Measurements from ENCODE around the gene CD55.
"Not testable (repeated sequence)": the region's sequence is repeated elsewhere in the genome, so short reads cannot be mapped to it uniquely, and the experiment has no call there.

CD55 gene

GRCh38 chr1:207306023-207306422 is 15.5 kb upstream of the CD55 start:
- peak; percentile 50 for DNase-seq

- peak; percentile 50 for DNase-seq
These were observed 14.9 kb upstream of the CD55 start for GRCh38 chr1:207306603-207307002.

DNA sequence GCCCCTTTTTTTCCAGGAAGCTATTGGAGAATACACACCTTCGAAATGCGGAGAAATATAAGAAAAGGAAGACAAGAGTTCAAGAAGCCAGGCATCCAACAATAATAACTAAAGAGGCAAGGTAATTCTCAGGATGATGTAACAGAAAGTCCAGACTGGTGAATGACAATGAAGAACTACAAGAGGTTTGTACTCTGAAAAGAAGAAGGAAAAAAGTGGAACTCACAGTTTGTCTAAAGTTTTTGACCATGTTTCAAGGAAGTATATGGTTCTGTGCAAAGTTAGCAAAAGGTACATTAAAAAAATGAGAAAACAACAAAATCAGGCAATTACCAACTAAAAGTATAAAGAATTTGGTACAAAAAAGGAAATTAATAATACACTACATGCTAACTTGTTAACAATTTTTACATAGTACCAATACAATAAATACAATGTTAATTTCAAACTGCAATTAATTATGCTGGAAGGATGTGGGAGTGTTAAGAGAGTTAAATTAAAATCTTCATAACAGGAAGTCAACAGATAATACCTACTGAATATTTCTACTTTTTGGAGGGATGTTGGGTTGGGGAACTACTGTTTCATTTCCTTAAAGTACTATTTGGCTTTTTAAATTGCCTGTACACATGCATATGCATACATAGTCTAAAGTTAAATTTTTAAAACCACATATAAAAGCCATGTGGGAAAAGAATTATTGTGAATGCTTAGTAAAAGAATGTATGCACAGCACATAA is 12.9 kb upstream of the CD55 start:
- DNase-seq = peak; percentile 84

DNA sequence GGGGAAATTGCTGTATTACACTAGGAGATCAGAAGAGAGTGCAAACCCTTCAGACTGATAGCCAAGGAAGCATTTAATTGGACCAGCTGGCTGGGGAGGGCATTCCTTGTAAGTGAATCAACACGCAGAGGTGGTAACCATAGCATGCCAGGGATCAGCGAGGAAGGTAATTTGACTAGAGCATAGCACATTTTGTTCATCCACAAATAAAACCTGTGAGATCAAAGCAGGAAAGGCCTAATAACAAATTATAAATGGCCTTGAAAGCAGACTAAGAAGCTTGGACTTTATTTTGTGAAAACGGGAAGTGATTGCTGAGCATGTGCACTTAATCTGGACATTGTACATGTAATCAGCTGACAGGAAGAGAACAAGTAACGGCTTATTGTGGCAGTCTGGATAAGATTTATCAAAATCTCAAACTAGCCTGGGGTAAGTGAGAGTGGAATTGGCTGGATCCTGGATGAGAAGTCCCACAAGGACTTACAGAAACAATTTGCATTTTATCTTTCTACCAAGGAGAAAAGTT is 11.7 kb upstream of the CD55 start:
- DNase-seq = peak; percentile 96

GRCh38 chr1:207311888-207312603 is 9.4 kb upstream of the CD55 start:
- DNase-seq = no peak

- no peak for DNase-seq
These were observed 8.9 kb upstream of the CD55 start for GRCh38 chr1:207312604-207312920.

DNA sequence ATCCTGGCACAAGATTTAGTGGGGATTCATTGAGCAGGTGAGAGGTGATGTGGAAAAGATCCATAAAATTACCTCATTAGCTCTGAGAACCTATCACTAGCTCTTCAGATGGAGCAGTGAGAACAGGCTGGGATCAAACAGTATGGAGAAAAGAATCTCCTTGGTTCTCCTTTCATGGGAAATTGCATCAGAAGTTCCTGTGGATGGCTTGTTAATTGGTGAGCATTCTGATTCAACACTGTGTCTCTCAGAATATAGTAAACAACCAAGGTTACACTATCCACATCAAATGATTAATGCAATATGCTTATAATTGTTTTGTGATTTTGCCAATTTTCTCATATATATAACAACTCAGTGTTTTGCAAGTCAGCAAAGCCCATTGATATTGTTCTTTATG is 8.3 kb upstream of the CD55 start:
- DNase-seq = peak; percentile 37

DNA sequence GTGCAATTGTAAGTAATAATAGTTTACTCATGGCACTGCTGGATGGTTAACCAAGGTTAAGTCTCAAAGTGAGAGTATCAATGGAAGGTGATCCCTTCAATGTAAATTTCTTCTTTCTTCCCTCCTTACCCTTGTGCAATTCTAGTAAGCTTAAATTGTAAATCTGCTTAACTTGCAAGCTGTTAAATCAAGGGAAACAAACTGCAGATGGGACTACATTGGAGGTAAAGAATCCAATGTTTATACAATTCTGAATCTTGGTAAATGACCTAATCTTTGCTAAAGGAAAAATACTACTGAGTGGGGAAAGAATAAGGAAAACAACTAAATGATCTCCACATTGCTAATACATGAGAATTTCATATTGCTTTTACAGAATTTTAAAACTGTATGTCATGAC is 6.7 kb upstream of the CD55 start:
- no peak for DNase-seq

- no peak for DNase-seq
These were observed 6.0 kb upstream of the CD55 start for GRCh38 chr1:207315435-207315834.

GRCh38 chr1:207316141-207316540 is 5.3 kb upstream of the CD55 start:
- peak; percentile 59 for DNase-seq

DNA sequence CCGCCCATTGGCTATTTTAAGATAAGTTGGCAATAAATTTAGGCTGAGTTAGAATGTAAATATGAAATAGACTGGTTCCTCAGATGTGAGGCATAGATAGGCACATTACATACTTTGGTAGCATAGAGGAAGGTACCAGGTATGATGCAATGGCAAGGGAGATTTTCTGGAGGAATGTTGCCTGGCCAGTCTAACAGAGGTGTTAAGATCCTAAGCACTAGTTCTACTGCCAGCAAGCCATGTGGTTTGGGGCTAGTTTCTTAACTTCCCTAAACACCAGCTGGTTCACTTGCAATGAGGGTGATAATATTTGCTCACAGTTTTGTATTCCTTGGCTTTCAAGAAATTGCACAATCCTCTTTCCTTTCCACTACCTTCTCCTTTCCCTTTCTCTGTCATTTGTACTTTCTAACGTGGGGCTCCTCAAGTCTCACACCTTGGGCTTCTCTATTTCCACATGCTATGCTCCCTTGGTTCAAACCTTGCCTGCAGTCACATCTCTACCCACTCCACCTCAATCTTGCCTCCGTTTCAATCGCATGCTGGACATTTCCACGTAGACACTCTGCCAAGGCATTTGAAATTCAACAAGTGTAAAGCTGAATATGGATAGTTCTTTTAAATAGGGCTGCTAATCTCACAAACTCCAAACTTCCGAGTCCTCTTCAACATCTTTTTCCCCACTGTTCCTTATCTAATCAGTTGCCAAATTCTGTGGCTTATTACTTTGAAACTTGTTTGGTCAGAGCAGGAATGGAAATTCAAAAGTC is 4.7 kb upstream of the CD55 start:
- peak; percentile 96 for DNase-seq

DNA sequence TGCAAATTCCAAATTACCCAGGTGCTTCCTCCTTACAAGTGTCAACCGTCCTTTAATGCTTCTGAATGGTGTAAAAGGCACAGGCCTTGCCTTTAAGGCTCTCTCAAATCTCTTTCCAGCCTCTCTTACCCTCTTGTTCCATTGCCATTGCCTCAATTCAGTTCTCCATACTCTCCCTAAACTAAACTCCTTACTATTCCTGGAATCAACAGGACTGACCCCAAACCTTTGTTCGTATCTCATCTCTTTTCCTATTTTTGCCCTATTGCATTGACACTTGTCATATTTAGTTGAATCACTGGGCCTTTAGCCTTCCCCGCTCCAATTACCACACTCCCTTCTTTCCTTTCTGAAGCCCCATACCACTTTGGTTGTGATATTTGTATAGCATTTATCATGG is 3.9 kb upstream of the CD55 start:
- DNase-seq = peak; percentile 77

GRCh38 chr1:207318072-207318619 is 3.3 kb upstream of the CD55 start:
- peak; percentile 83 for DNase-seq

GRCh38 chr1:207319199-207319598 is 2.3 kb upstream of the CD55 start:
- DNase-seq = no peak

DNA sequence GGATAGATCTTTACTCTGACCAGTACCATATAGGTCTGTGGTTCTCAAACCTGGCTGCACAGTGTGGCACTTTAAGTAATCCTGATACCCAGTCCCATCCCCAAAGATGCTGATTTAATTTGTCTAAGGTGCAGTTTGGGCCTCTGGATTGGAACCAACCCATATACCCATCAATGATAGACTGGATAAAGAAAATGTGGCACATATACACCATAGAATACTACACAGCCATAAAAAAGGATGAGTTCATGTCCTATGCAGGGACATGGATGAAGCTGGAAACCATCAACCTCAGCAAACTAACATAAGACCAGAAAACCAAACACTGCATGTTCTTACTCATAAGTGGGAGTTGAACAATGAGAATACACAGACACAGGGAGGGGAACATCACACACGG is 1.4 kb upstream of the CD55 start:
- DNase-seq = not testable (repeated sequence)

DNA sequence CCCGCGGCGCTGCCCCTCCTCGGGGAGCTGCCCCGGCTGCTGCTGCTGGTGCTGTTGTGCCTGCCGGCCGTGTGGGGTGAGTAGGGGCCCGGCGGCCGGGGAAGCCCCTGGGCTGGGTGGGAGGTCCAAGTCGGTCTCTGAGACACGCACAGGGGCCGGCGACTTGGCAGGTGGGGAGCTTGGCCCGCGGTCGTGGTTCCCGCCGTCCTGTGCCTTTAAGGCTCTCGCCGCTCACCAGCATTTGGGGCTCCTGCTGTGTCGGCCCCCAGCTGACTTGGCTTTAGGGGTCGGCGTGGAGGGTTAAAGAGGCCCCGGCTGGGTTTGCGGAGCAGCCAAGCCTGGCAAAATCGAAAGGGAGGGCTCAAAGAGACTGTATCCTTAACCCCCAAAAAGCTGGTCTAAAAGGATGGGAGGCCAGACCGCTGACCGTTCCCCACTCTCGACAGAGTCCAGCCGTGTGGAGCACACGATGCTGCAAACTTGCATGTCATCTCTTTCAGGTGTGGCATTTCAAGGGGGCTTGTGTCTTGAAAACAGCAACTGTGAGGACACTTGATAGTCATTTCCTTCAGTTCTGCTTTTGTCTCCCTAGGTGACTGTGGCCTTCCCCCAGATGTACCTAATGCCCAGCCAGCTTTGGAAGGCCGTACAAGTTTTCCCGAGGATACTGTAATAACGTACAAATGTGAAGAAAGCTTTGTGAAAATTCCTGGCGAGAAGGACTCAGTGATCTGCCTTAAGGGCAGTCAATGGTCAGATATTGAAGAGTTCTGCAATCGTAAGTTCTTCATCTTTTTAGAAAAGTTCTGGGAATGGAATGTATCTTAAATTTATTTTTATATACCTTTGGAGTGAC is 540 bp downstream of the CD55 start:
- DNase-seq = peak; percentile 65

- no peak for DNase-seq
These were observed 2.1 kb downstream of the CD55 start for GRCh38 chr1:207323425-207324225.

GRCh38 chr1:207328004-207328403 is 6.5 kb downstream of the CD55 start:
- peak; percentile 23 for DNase-seq

- DNase-seq = no peak
These were observed 7.5 kb downstream of the CD55 start for GRCh38 chr1:207328908-207329440.

- no peak for DNase-seq
These were observed 8.0 kb downstream of the CD55 start for GRCh38 chr1:207329469-207329868.

DNA sequence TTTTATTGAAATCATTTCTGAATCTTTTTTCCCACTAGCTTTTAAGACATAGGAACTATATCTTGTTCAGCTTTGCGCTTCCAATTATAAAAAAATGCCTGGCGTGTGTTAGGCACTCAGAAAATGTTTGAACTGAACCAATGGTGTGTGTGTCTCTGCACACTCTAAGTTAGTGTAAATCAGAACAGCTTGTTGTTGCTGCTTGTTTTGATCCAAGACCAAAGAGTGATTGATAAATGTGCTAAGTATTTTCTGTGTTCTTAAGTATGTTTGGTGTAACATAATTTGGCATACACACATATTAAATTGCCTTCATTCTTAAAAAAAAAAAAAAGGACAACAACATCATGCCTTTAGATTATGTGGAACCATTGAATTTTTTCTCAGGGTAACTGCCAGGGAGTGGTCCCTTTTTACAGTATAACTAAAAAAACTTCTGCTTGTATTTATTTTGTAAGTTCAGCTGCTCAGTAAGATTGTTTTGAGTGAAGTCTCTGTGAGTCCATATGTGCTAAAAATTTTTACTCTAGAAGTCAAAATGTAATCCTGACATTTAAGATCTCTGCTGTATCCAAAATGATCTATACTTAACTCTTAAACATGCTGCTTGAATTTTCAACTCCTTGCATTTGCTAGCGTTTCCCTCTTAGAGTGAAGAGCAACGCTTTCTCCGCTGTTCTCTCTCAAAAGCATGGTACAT is 8.7 kb downstream of the CD55 start:
- no peak for DNase-seq
